Karpas-422 (cell line): ENCODE data around the gene LRRC9. TPM values are rescaled to one million over a fixed set of nuclear protein-coding genes. Genes with fewer than 3 reads are reported as not detected.
"Not testable (repeated sequence)": the region's sequence is repeated elsewhere in the genome, so short reads cannot be mapped to it uniquely, and the experiment has no call there.

Source experiments
- DNase-seq: peaks from one replicate; pipeline ENCODE4 v3.0.0-alpha.2; 2015
- H2AFZ ChIP-seq: fragments of 200-600 bp; sonication (generic); 2 replicates; pipeline ENCODE4 v1.6.1; 2014; ENCODE audit warnings: antibody characterized with exemption, low read length, mixed read lengths
- H3K27ac ChIP-seq: fragments of 200-600 bp; sonication (generic); 2 replicates; pipeline ENCODE4 v1.5.1; 2014; ENCODE audit warnings: mild to moderate bottlenecking, low read length, moderate library complexity
- H3K27me3 ChIP-seq: fragments of 200-600 bp; sonication (generic); 2 replicates; pipeline ENCODE4 v1.6.1; 2014; ENCODE audit warnings: low read length, mixed read lengths
- H3K36me3 ChIP-seq: fragments of 200-600 bp; sonication (generic); 2 replicates; pipeline ENCODE4 v1.6.1; 2014; ENCODE audit warnings: low read length, mixed read lengths; ENCODE audit not compliant: insufficient read depth
- H3K4me1 ChIP-seq: fragments of 200-600 bp; sonication (generic); 2 replicates; pipeline ENCODE4 v1.6.1; 2014; ENCODE audit warnings: mild to moderate bottlenecking, low read length, mixed read lengths
- H3K4me2 ChIP-seq: fragments of 200-600 bp; sonication (generic); 2 replicates; pipeline ENCODE4 v1.6.1; 2014; ENCODE audit warnings: low read length, low read depth, mild to moderate bottlenecking; ENCODE audit not compliant: poor library complexity, severe bottlenecking
- H3K4me3 ChIP-seq: fragments of 200-600 bp; sonication (generic); 2 replicates; pipeline ENCODE4 v1.5.1; 2014; ENCODE audit warnings: mild to moderate bottlenecking, antibody characterized with exemption, low read length, mixed read lengths
- H3K79me2 ChIP-seq: fragments of 200-600 bp; sonication (generic); 2 replicates; pipeline ENCODE4 v1.6.1; 2014; ENCODE audit warnings: mild to moderate bottlenecking, low read length, mixed read lengths
- H3K9ac ChIP-seq: fragments of 200-600 bp; sonication (generic); 2 replicates; pipeline ENCODE4 v1.6.0; 2014; ENCODE audit warnings: low read length
- H3K9me2 ChIP-seq: fragments of 200-600 bp; sonication (generic), shearing (Covaris generic); replicated peaks from 2 replicates; pipeline ENCODE4 v1.6.0; 2014; ENCODE audit warnings: mild to moderate bottlenecking, low read length, moderate library complexity; ENCODE audit not compliant: insufficient read depth
- H3K9me3 ChIP-seq: fragments of 300-700, 200-600 bp; sonication (generic); 2 replicates; pipeline ENCODE4 v1.6.1; 2014; ENCODE audit warnings: low read length, mixed read lengths
- H4K20me1 ChIP-seq: fragments of 200-600 bp; sonication (generic); 2 replicates; pipeline ENCODE4 v1.6.1; 2014; ENCODE audit warnings: mild to moderate bottlenecking, antibody characterized with exemption, low read length, low read depth; ENCODE audit not compliant: insufficient read depth
- total RNA-seq: library from RNA; depleted of rRNA; stranded (reverse); fragments of >200 nt; shearing (Covaris generic); gene quantifications from 2 replicates; pipeline ENCODE4 v1.2.3, GENCODE V29; 2014; ENCODE audit warnings: low replicate concordance

LRRC9 gene
- total RNA-seq, 1 experiment from 2014 or later: not detected

GRCh38 chr14:59997966-59998365 lies 78.0 kb downstream of the LRRC9 start:
- Histone ChIP-seq H3K4me1 (no peaks in the 10 kb centered on the region), H4K20me1 (no peaks in the 10 kb centered on the region), H3K36me3 (no peaks in the 10 kb centered on the region), H3K79me2 (no peaks in the 10 kb centered on the region), H2AFZ (no peak overlapping the region), H3K4me2 (no peak overlapping the region), H3K27ac (no peak overlapping the region), H3K9me3 (no peaks in the 10 kb centered on the region), H3K27me3 (no peaks in the 10 kb centered on the region), H3K9ac (no peak overlapping the region), H3K9me2 (no peaks in the 10 kb centered on the region), H3K4me3 (no peak overlapping the region)
- DNase-seq: no peak

GRCh38 chr14:59998564-59998963 lies 78.6 kb downstream of the LRRC9 start:
- Histone ChIP-seq H3K4me2 (no peak overlapping the region), H4K20me1 (no peaks in the 10 kb centered on the region), H2AFZ (no peak overlapping the region), H3K9me3 (no peaks in the 10 kb centered on the region), H3K4me3 (no peak overlapping the region), H3K4me1 (no peaks in the 10 kb centered on the region), H3K79me2 (no peaks in the 10 kb centered on the region), H3K9me2 (no peaks in the 10 kb centered on the region), H3K27me3 (no peaks in the 10 kb centered on the region), H3K27ac (no peak overlapping the region), H3K36me3 (no peaks in the 10 kb centered on the region), H3K9ac (no peak overlapping the region)
- no peak for DNase-seq

GRCh38 chr14:60002819-60003492 lies 83.0 kb downstream of the LRRC9 start:
- no peaks in the 10 kb centered on the region for H4K20me1 ChIP-seq
- H3K9ac ChIP-seq: no peak overlapping the region
- H3K9me2 ChIP-seq: no peaks in the 10 kb centered on the region
- no peaks in the 10 kb centered on the region for H3K4me1 ChIP-seq
- no peaks in the 10 kb centered on the region for H3K79me2 ChIP-seq
- no peak overlapping the region for H3K4me3 ChIP-seq
- no peak overlapping the region for H3K27ac ChIP-seq
- H3K4me2 ChIP-seq: no peak overlapping the region
- no peak overlapping the region for H2AFZ ChIP-seq
- DNase-seq: no peak
- no peaks in the 10 kb centered on the region for H3K9me3 ChIP-seq
- no peaks in the 10 kb centered on the region for H3K27me3 ChIP-seq
- H3K36me3 ChIP-seq: no peaks in the 10 kb centered on the region

- H3K27ac ChIP-seq: no peak overlapping the region
- no peak for DNase-seq
Measured at GRCh38 chr14:60003991-60004390, 84.0 kb downstream of the LRRC9 start.

GRCh38 chr14:60008042-60008441 lies 88.1 kb downstream of the LRRC9 start:
- no peaks in the 10 kb centered on the region for H3K27me3 ChIP-seq
- no peaks in the 10 kb centered on the region for H4K20me1 ChIP-seq
- H3K9me2 ChIP-seq: no peaks in the 10 kb centered on the region
- H3K79me2 ChIP-seq: no peaks in the 10 kb centered on the region
- H3K27ac ChIP-seq: no peak overlapping the region
- H3K4me2 ChIP-seq: no peak overlapping the region
- no peak overlapping the region for H3K4me3 ChIP-seq
- DNase-seq: no peak
- no peaks in the 10 kb centered on the region for H3K9me3 ChIP-seq
- H3K4me1 ChIP-seq: no peaks in the 10 kb centered on the region
- no peaks in the 10 kb centered on the region for H3K36me3 ChIP-seq
- H3K9ac ChIP-seq: no peak overlapping the region
- no peak overlapping the region for H2AFZ ChIP-seq

More at GRCh38 chr14:60003991-60004390, 84.0 kb downstream of the LRRC9 start:
- Histone ChIP-seq H3K4me3 (no peak overlapping the region), H3K27me3 (no peaks in the 10 kb centered on the region), H3K36me3 (no peaks in the 10 kb centered on the region), H3K4me2 (no peak overlapping the region), H3K4me1 (no peaks in the 10 kb centered on the region), H3K9ac (no peak overlapping the region), H3K9me3 (no peaks in the 10 kb centered on the region), H4K20me1 (no peaks in the 10 kb centered on the region), H3K79me2 (no peaks in the 10 kb centered on the region), H3K9me2 (no peaks in the 10 kb centered on the region), H2AFZ (no peak overlapping the region)

GRCh38 chr14:60010263-60010662 lies 90.3 kb downstream of the LRRC9 start:
- H3K9me3 ChIP-seq, H3K79me2 ChIP-seq, H3K27me3 ChIP-seq, H3K4me1 ChIP-seq, H3K36me3 ChIP-seq, H3K27ac ChIP-seq, H3K9ac ChIP-seq, H4K20me1 ChIP-seq, H2AFZ ChIP-seq, H3K4me2 ChIP-seq, H3K4me3 ChIP-seq, DNase-seq, H3K9me2 ChIP-seq: not testable (repeated sequence)

GRCh38 chr14:60014402-60014801 lies 94.5 kb downstream of the LRRC9 start:
- Histone ChIP-seq H3K9me3 (no peaks in the 10 kb centered on the region), H3K4me3 (no peak overlapping the region), H2AFZ (no peak overlapping the region), H3K79me2 (no peaks in the 10 kb centered on the region), H3K27ac (no peak overlapping the region), H3K36me3 (no peaks in the 10 kb centered on the region), H4K20me1 (no peaks in the 10 kb centered on the region), H3K4me2 (no peak overlapping the region), H3K9ac (no peak overlapping the region), H3K4me1 (no peaks in the 10 kb centered on the region), H3K27me3 (no peaks in the 10 kb centered on the region; the same call in 1 of the 2 replicates), H3K9me2 (no peaks in the 10 kb centered on the region)
- DNase-seq: no peak

- H3K9me2 ChIP-seq: no peaks in the 10 kb centered on the region
- H3K27me3 ChIP-seq: no peaks in the 10 kb centered on the region
- no peaks in the 10 kb centered on the region for H3K79me2 ChIP-seq
- H3K36me3 ChIP-seq: no peaks in the 10 kb centered on the region
- no peak overlapping the region for H3K4me3 ChIP-seq
- no peak overlapping the region for H3K9ac ChIP-seq
- no peak overlapping the region for H2AFZ ChIP-seq
- no peak overlapping the region for H3K4me2 ChIP-seq
- no peaks in the 10 kb centered on the region for H3K4me1 ChIP-seq
- H4K20me1 ChIP-seq: no peaks in the 10 kb centered on the region
- no peak overlapping the region for H3K27ac ChIP-seq
- H3K9me3 ChIP-seq: no peaks in the 10 kb centered on the region
- DNase-seq: no peak
Measured at GRCh38 chr14:60021619-60022018, 101.7 kb downstream of the LRRC9 start.
